Suprapubic skin (tissue), 4 donors: ENCODE results near the gene CLSTN2.

Experiments used
- EP300 ChIP-seq: sonication (generic); formaldehyde crosslinking; IDR thresholded peaks from one replicate; pipeline ENCODE4 v1.6.1; 2017; ENCODE audit warnings: antibody characterized with exemption
- POLR2A ChIP-seq, 2 donors: fragments of 450-650 bp; IDR thresholded peaks; one replicate each; pipeline ENCODE4 v1.6.1; 2017; ENCODE audit warnings: antibody characterized with exemption in 2 of 2, mild to moderate bottlenecking in 2 of 2, moderate library complexity in 2 of 2
- POLR2AphosphoS5 ChIP-seq, 3 donors: sonication (generic); formaldehyde crosslinking; IDR thresholded peaks; one replicate each; pipeline ENCODE4 v1.6.1; 2017; ENCODE audit warnings: antibody characterized with exemption in 3 of 3
- TF ChIP-seq, protein P1 (sequence below), 2 donors: fragments of 200-600 bp in 1 of 2; fragments of 450-650 bp in 1 of 2; sonication (generic) in 1 of 2; IDR thresholded peaks; one replicate each; pipeline ENCODE4 v1.5.1; 2016 to 2019; ENCODE audit warnings: antibody characterized with exemption in 2 of 2, mild to moderate bottlenecking in 1 of 2, moderate library complexity in 1 of 2

DNA sequence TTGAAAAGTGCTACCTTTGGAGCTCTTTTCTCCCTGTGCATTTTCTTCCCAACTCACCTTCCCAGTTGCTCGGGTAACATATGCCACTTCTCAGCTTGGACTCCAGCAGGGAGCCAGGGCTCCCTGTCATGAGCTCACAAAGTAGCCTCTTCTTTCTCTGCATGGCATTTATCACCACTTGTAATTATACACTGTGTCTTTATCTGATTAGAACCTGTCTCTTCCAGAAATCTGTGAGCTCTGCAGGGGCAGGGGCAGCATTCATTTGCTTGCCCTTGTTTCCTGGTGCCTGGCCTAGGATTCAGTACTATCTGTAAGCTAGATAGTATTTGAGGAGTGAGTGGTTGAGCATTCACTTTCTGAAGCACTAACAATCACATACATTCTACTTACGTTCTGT is 100.9 kb downstream of the CLSTN2 start:
- TF ChIP-seq POLR2AphosphoS5 (IDR thresholded peaks at IDR 0.05) (no peak), POLR2A (IDR thresholded peaks at IDR 0.05) (no peak), EP300 (no peak)
- TF ChIP-seq, protein P1, sequence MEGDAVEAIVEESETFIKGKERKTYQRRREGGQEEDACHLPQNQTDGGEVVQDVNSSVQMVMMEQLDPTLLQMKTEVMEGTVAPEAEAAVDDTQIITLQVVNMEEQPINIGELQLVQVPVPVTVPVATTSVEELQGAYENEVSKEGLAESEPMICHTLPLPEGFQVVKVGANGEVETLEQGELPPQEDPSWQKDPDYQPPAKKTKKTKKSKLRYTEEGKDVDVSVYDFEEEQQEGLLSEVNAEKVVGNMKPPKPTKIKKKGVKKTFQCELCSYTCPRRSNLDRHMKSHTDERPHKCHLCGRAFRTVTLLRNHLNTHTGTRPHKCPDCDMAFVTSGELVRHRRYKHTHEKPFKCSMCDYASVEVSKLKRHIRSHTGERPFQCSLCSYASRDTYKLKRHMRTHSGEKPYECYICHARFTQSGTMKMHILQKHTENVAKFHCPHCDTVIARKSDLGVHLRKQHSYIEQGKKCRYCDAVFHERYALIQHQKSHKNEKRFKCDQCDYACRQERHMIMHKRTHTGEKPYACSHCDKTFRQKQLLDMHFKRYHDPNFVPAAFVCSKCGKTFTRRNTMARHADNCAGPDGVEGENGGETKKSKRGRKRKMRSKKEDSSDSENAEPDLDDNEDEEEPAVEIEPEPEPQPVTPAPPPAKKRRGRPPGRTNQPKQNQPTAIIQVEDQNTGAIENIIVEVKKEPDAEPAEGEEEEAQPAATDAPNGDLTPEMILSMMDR (IDR thresholded peaks at IDR 0.05) = no peak
